HCT116 (cell line): ENCODE data around the gene SECISBP2. TPM values are rescaled to one million over a fixed set of nuclear protein-coding genes. Genes with fewer than 3 reads are reported as not detected.

ENCODE experiments used
- ATAC-seq: fragments of 200-7000 bp; cut with Tn5 transposase; 2 replicates; pipeline ENCODE4 v1.9.1; 2020; ENCODE audit warnings: mild to moderate bottlenecking, moderate library complexity
- BruUV-seq: library from RNA; stranded (reverse); fragments of 400-500 nt; replicated peaks from 2 replicates; lab custom pipeline; 2021; lab: Mats Ljungman, UMichigan
- CTCF ChIA-PET: fragments of 300-600 bp; sonication (Branson Sonifier 250); formaldehyde crosslinking; loops from one replicate; lab custom pipeline; 2021; ENCODE audit warnings: antibody characterized with exemption; lab: Charles Lee
- POLR2A ChIA-PET: fragments of 300-600, 350-600 bp; sonication (Branson Sonifier 250); formaldehyde crosslinking; loops from one replicate; lab custom pipeline; 2021; ENCODE audit warnings: antibody characterized with exemption; lab: Charles Lee
- RAD21 ChIA-PET, 2 experiments: fragments of 300-600 bp; sonication (Branson Sonifier 250); formaldehyde crosslinking; loops; one replicate each; lab custom pipeline; 2023; ENCODE audit warnings: low total read pairs in 2 of 2; ENCODE audit not compliant: uncharacterized antibody in 2 of 2, unreplicated experiment in 2 of 2, low non-redundant PET in 1 of 2; lab: Charles Lee
- DNase-seq: peaks from one replicate; pipeline ENCODE4 v3.0.0-alpha.2; 2010; ENCODE audit warnings: low read depth, low spot score
- H2AFZ ChIP-seq: fragments of 200-600 bp; shearing (Covaris generic), sonication (generic); 2 replicates; pipeline ENCODE4 v1.6.1; 2017; ENCODE audit warnings: low read depth, mixed run types, mixed read lengths, antibody characterized with exemption, low read length; ENCODE audit not compliant: poor library complexity, severe bottlenecking
- H3K27ac ChIP-seq: 2 replicates; pipeline ENCODE4 v1.5.1; 2012; ENCODE audit warnings: low read depth, low read length
- H3K27me3 ChIP-seq: fragments of 200-600 bp; sonication (generic); 2 replicates; pipeline ENCODE4 v1.6.1; 2016; ENCODE audit warnings: mixed run types, low read length, mixed read lengths; ENCODE audit not compliant: insufficient read depth
- H3K36me3 ChIP-seq, 2 experiments: fragments of 200-500 bp in 1 of 2; fragments of 200-600 bp in 1 of 2; sonication (Bioruptor generic) in 1 of 2; sonication (generic) in 1 of 2; 2 replicates each; pipeline versions ENCODE4 v1.5.1 to v1.6.1; 2014 to 2016; ENCODE audit warnings: low read length in 2 of 2, inconsistent platforms in 1 of 2, mixed read lengths in 1 of 2, mixed run types in 1 of 2; ENCODE audit not compliant: insufficient read depth in 2 of 2, control insufficient read depth in 1 of 2
- H3K4me1 ChIP-seq, 2 experiments: fragments of 200-600 bp in 1 of 2; sonication (generic) in 1 of 2; 2 replicates each; pipeline versions ENCODE4 v1.5.1 to v1.6.1; 2012 to 2017; ENCODE audit warnings: low read length in 2 of 2, inconsistent platforms in 1 of 2, mild to moderate bottlenecking in 1 of 2, mixed read lengths in 1 of 2, mixed run types in 1 of 2, moderate library complexity in 1 of 2; ENCODE audit not compliant: insufficient read depth in 2 of 2, control insufficient read depth in 1 of 2
- H3K4me2 ChIP-seq: fragments of 200-600 bp; sonication (generic); 2 replicates; pipeline ENCODE4 v1.6.1; 2017; ENCODE audit warnings: mixed run types, low read length, mixed read lengths
- H3K4me3 ChIP-seq, 2 experiments: fragments of 200-600 bp in 1 of 2; sonication (generic) in 1 of 2; replicated peaks in 1 of 2; 2 replicates each; pipeline ENCODE4 v1.5.1; 2011 to 2016; ENCODE audit warnings: low read length in 2 of 2, control low read depth in 1 of 2, low read depth in 1 of 2, mild to moderate bottlenecking in 1 of 2, mixed read lengths in 1 of 2, mixed run types in 1 of 2
- H3K79me2 ChIP-seq: fragments of 200-600 bp; sonication (generic); 2 replicates; pipeline ENCODE4 v1.6.1; 2017; ENCODE audit warnings: mild to moderate bottlenecking, mixed run types, low read length, moderate library complexity, mixed read lengths; ENCODE audit not compliant: insufficient read depth
- H3K9ac ChIP-seq: fragments of 200-600 bp; sonication (generic); 2 replicates; pipeline ENCODE4 v1.6.1; 2016; ENCODE audit warnings: low read length, mixed read lengths
- H3K9me2 ChIP-seq: fragments of 200-600 bp; sonication (generic), shearing (Covaris generic); 2 replicates; pipeline ENCODE4 v1.6.1; 2017; ENCODE audit warnings: mixed run types, mild to moderate bottlenecking, moderate library complexity; ENCODE audit not compliant: insufficient read depth
- H3K9me3 ChIP-seq, 2 experiments: fragments of 200-500 bp in 1 of 2; fragments of 200-600 bp in 1 of 2; sonication (Bioruptor generic) in 1 of 2; sonication (generic) in 1 of 2; 2 replicates each; pipeline ENCODE4 v1.6.1; 2014 to 2017; ENCODE audit warnings: low read length in 2 of 2, mixed read lengths in 2 of 2, inconsistent platforms in 1 of 2, low read depth in 1 of 2, mild to moderate bottlenecking in 1 of 2, mixed run types in 1 of 2, moderate library complexity in 1 of 2; ENCODE audit not compliant: control insufficient read depth in 1 of 2, insufficient read depth in 1 of 2
- H4K20me1 ChIP-seq: fragments of 200-600 bp; sonication (generic), shearing (Covaris generic); 2 replicates; pipeline ENCODE4 v1.6.1; 2017; ENCODE audit warnings: mixed run types, mild to moderate bottlenecking, moderate library complexity; ENCODE audit not compliant: insufficient read depth
- ATF3 ChIP-seq: IDR thresholded peaks from 2 replicates; pipeline ENCODE4 v1.6.1; 2012
- CBX3 ChIP-seq: IDR thresholded peaks from 2 replicates; pipeline ENCODE4 v1.6.1; 2012; ENCODE audit warnings: low read depth
- CEBPB ChIP-seq: IDR thresholded peaks from 2 replicates; pipeline ENCODE4 v1.6.1; 2012; ENCODE audit warnings: low read depth
- ELF1 ChIP-seq: IDR thresholded peaks from 2 replicates; pipeline ENCODE4 v1.6.1; 2012; ENCODE audit warnings: low read depth, borderline replicate concordance
- EZH2 ChIP-seq: fragments of 200-600 bp; sonication (generic); IDR thresholded peaks from 2 replicates; pipeline ENCODE4 v1.6.1; 2017; ENCODE audit warnings: antibody characterized with exemption, mixed run types
- EZH2phosphoT487 ChIP-seq: fragments of 200-600 bp; IDR thresholded peaks from 2 replicates; pipeline ENCODE4 v1.6.1; 2018; ENCODE audit warnings: antibody characterized with exemption, borderline replicate concordance
- FOSL1 ChIP-seq: IDR thresholded peaks from 2 replicates; pipeline ENCODE4 v1.6.1; 2012; ENCODE audit warnings: low read depth
- JUND ChIP-seq: IDR thresholded peaks from 2 replicates; pipeline ENCODE4 v1.6.1; 2012
- MAX ChIP-seq: IDR thresholded peaks from 2 replicates; pipeline ENCODE4 v1.6.1; 2012
- POLR2AphosphoS5 ChIP-seq: IDR thresholded peaks from 2 replicates; pipeline ENCODE4 v1.6.1; 2011; ENCODE audit warnings: mild to moderate bottlenecking, low read depth, low read length, moderate library complexity
- RAD21 ChIP-seq: IDR thresholded peaks from 2 replicates; pipeline ENCODE4 v1.6.1; 2012; ENCODE audit warnings: low read depth, mild to moderate bottlenecking
- REST ChIP-seq: IDR thresholded peaks from 2 replicates; pipeline ENCODE4 v1.6.1; 2012; ENCODE audit warnings: low read depth
- SIN3A ChIP-seq: IDR thresholded peaks from 2 replicates; pipeline ENCODE4 v1.6.1; 2012; ENCODE audit warnings: low read depth
- SP1 ChIP-seq: IDR thresholded peaks from 2 replicates; pipeline ENCODE4 v1.6.1; 2012; ENCODE audit warnings: low read depth
- SRF ChIP-seq: IDR thresholded peaks from 2 replicates; pipeline ENCODE4 v1.6.1; 2012; ENCODE audit warnings: low read depth
- TCF7L2 ChIP-seq: IDR thresholded peaks from 2 replicates; pipeline ENCODE4 v1.7.0; 2011; ENCODE audit warnings: borderline replicate concordance, inconsistent platforms; ENCODE audit not compliant: insufficient read depth, insufficient read length; ENCODE audit errors: extremely low read depth
- YY1 ChIP-seq: IDR thresholded peaks from 2 replicates; pipeline ENCODE4 v1.6.1; 2011; ENCODE audit warnings: low read length, low read depth, moderate library complexity, mild to moderate bottlenecking; ENCODE audit not compliant: insufficient replicate concordance; ENCODE audit errors: extremely low read depth
- ZBTB33 ChIP-seq: IDR thresholded peaks from 2 replicates; pipeline ENCODE4 v1.6.1; 2011; ENCODE audit warnings: mild to moderate bottlenecking, low read length, moderate library complexity; ENCODE audit not compliant: insufficient replicate concordance; ENCODE audit errors: extremely low read depth
- ZFX ChIP-seq: fragments of 450-650 bp; IDR thresholded peaks from 2 replicates; pipeline ENCODE4 v1.6.1; 2017
- ZNF274 ChIP-seq: fragments of 200-500 bp; sonication (Bioruptor generic); IDR thresholded peaks from 2 replicates; pipeline ENCODE4 v1.6.1; 2014; ENCODE audit warnings: mild to moderate bottlenecking, low read depth, low read length, inconsistent platforms
- intact Hi-C: fragments of 100-400 bp; cut with micrococcal nuclease; formaldehyde crosslinking; loops from 2 replicates; pipeline ENCODE4 v1.10.0; 2022
- total RNA-seq: library from RNA; stranded (reverse); gene quantifications from one replicate; pipeline ENCODE4 v1.2.1, GENCODE V29; 2021; ENCODE audit not compliant: unreplicated experiment

The SECISBP2 gene
- total RNA-seq, 1 experiment from 2014 or later = 41.6 TPM

GRCh38 chr9:89375191-89375760, 57.0 kb downstream of the SECISBP2 start (continued):
- TF ChIP-seq ZFX (no peak), CBX3 (no peak), MAX (no peak), RAD21 (no peak), ZBTB33 (no peak), SRF (no peak), SP1 (no peak), CEBPB (no peak), SIN3A (no peak)

GRCh38 chr9:89376286-89376685, 58.0 kb downstream of the SECISBP2 start:
- no peaks in the 10 kb centered on the region for H4K20me1 ChIP-seq
- TF ChIP-seq REST (no peak), SP1 (no peak), YY1 (no peak), CBX3 (no peak), JUND (no peak), ATF3 (no peak), RAD21 (no peak), FOSL1 (no peak), EZH2phosphoT487 (no peak), ELF1 (no peak), ZFX (no peak), TCF7L2 (no peak), MAX (no peak), EZH2 (no peak), ZNF274 (no peak), SRF (no peak), POLR2AphosphoS5 (no peak)
- peaks cover 0 to 3% of the 10 kb centered on the region in 2 experiments; a peak in 2 of 4 replicates for H3K36me3 ChIP-seq
- no peaks in the 10 kb centered on the region for H3K27me3 ChIP-seq
- ChIA-PET POLR2A (no interaction called here), RAD21 (no interaction called here), CTCF (no interaction called here)
- ATAC-seq = no peak
- H3K9me3 ChIP-seq = no peaks in the 10 kb centered on the region
- no peaks in the 10 kb centered on the region for H3K9me2 ChIP-seq
- no peak overlapping the region for H3K4me3 ChIP-seq
- DNase-seq = no peak
- H2AFZ ChIP-seq = no peak overlapping the region
- H3K4me1 ChIP-seq = no peaks in the 10 kb centered on the region
- no TSS peak for BruUV-seq
- intact Hi-C loops = no loop called here
- H3K9ac ChIP-seq = no peak overlapping the region
- H3K27ac ChIP-seq = no peak overlapping the region
- no peaks in the 10 kb centered on the region for H3K79me2 ChIP-seq
- H3K4me2 ChIP-seq = no peak overlapping the region
